ENCODE data around the gene GNG11.

DNA sequence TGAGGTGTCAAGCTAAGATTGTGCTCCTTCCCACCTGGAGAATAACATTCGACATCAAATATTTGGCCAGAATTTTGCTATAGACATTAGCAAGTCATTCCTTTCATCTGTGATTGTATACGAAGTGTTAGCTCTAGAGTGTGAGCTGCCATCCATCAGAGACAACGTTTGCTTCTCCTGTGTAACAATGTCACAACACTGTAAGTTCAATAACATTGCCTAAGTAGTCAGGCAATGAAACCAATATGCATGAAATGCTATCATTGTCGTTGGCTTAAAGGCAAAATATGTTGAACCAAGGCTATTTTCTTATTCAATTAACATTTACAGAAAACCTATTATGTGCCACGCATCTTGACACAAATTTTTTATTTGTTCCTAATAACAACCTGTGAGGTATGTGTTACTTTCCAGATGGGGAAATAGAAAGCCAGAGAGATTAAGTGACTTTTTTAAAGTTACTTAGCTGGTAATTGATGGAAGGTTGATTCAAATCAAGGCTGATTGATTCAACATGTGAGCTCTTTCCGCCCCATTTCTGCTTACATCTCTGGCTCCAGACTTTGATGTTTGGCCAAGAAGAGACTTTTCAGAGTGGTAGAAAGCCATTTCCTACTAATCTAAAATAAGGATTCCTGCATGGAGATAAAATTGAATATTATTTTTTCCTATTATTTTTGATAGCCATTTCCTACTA is 50.6 kb downstream of the GNG11 start:
- TF ChIP-seq, protein P1, sequence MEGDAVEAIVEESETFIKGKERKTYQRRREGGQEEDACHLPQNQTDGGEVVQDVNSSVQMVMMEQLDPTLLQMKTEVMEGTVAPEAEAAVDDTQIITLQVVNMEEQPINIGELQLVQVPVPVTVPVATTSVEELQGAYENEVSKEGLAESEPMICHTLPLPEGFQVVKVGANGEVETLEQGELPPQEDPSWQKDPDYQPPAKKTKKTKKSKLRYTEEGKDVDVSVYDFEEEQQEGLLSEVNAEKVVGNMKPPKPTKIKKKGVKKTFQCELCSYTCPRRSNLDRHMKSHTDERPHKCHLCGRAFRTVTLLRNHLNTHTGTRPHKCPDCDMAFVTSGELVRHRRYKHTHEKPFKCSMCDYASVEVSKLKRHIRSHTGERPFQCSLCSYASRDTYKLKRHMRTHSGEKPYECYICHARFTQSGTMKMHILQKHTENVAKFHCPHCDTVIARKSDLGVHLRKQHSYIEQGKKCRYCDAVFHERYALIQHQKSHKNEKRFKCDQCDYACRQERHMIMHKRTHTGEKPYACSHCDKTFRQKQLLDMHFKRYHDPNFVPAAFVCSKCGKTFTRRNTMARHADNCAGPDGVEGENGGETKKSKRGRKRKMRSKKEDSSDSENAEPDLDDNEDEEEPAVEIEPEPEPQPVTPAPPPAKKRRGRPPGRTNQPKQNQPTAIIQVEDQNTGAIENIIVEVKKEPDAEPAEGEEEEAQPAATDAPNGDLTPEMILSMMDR (conservative IDR thresholded peaks at IDR 0.05 in 1 of 2, IDR thresholded peaks at IDR 0.05 in 1 of 2; ENCODE audit: extremely low read depth in 1 of 2, insufficient read depth in 1 of 2, low read depth in 1 of 2, low read length in 2 of 2) = no peak
- no peak for TF ChIP-seq EZH2 (IDR thresholded peaks at IDR 0.05; ENCODE audit: borderline replicate concordance, low read length)
